Measurements from ENCODE around the gene GABRA5. TPM values are rescaled to one million over a fixed set of nuclear protein-coding genes. Genes with fewer than 3 reads are reported as not detected.
A peak's percentile ranks its signal among the peaks of the same experiment; 100 is the strongest.

Gene GABRA5
- total and polyA plus RNA-seq, 8 donors: 0.06 to 0.15 (median 0.09) TPM; not detected in 5

GRCh38 chr15:26852980-26853379 is 13.9 kb upstream of the GABRA5 start:
- Histone ChIP-seq H3K27me3 (peaks cover 0 to 8% of the 10 kb centered on the region in 2 donors), H3K4me1 (no peaks in the 10 kb centered on the region), H3K9me3 (peaks cover 0 to 8% of the 10 kb centered on the region in 2 donors), H3K4me3 (no peak overlapping the region), H3K36me3 (no peaks in the 10 kb centered on the region), H3K27ac (no peak overlapping the region)
- no peak for TF ChIP-seq CTCF (IDR thresholded peaks at IDR 0.05)
- intact Hi-C loops (cut with DNase I): no loop called here
- ATAC-seq: no peak
- no peak for DNase-seq

GRCh38 chr15:26854435-26854834 is 12.4 kb upstream of the GABRA5 start:
- Histone ChIP-seq H3K9me3 (no peaks in the 10 kb centered on the region), H3K27me3 (peaks cover 0 to 16% of the 10 kb centered on the region in 2 donors), H3K4me3 (no peak overlapping the region), H3K27ac (no peak overlapping the region), H3K4me1 (no peaks in the 10 kb centered on the region), H3K36me3 (no peaks in the 10 kb centered on the region)
- intact Hi-C loops (cut with DNase I): no loop called here
- TF ChIP-seq CTCF (IDR thresholded peaks at IDR 0.05): no peak
- ATAC-seq (no peak), DNase-seq (no peak)

- peak in 1 of 2 donors; percentile 42 for TF ChIP-seq CTCF (IDR thresholded peaks at IDR 0.05)
Measured at GRCh38 chr15:26864664-26865191, 2.1 kb upstream of the GABRA5 start.

GRCh38 chr15:26867200-26868007 is 542 bp downstream of the GABRA5 start:
- Histone ChIP-seq H3K27me3 (peaks cover 41 to 70% of the 10 kb centered on the region in 2 donors), H3K9me3 (no peaks in the 10 kb centered on the region), H3K4me3 (no peak overlapping the region), H3K36me3 (no peaks in the 10 kb centered on the region), H3K27ac (no peak overlapping the region), H3K4me1 (no peaks in the 10 kb centered on the region)
- TF ChIP-seq CTCF (IDR thresholded peaks at IDR 0.05): no peak
- ATAC-seq (no peak), DNase-seq (peak in 1 of 4 donors; percentile 64)
- intact Hi-C loops (cut with DNase I): no loop called here

More at GRCh38 chr15:26864664-26865191, 2.1 kb upstream of the GABRA5 start:
- peaks cover 41 to 57% of the 10 kb centered on the region in 2 donors for H3K27me3 ChIP-seq
- H3K9me3 ChIP-seq: no peaks in the 10 kb centered on the region
- intact Hi-C loops (cut with DNase I): no loop called here
- DNase-seq: peak in 2 of 4 donors; percentile 46 to 60
- no peaks in the 10 kb centered on the region for H3K36me3 ChIP-seq
- no peaks in the 10 kb centered on the region for H3K4me1 ChIP-seq
- peak; percentile 75 for ATAC-seq
- no peak overlapping the region for H3K4me3 ChIP-seq
- no peak overlapping the region for H3K27ac ChIP-seq

- H3K27ac ChIP-seq: no peak overlapping the region
- H3K4me3 ChIP-seq: no peak overlapping the region
- ATAC-seq: no peak
- DNase-seq: no peak
- H3K36me3 ChIP-seq: no peaks in the 10 kb centered on the region
- no peaks in the 10 kb centered on the region for H3K9me3 ChIP-seq
- H3K27me3 ChIP-seq: peaks cover 41 to 70% of the 10 kb centered on the region in 2 donors
- no peak for TF ChIP-seq CTCF (IDR thresholded peaks at IDR 0.05)
- H3K4me1 ChIP-seq: no peaks in the 10 kb centered on the region
- intact Hi-C loops (cut with DNase I): no loop called here
Measured at GRCh38 chr15:26868029-26868685, 1.3 kb downstream of the GABRA5 start.
